ENCODE measurements around the gene EVI5. TPM values are rescaled to one million over a fixed set of nuclear protein-coding genes. Genes with fewer than 3 reads are reported as not detected.

Gene EVI5
- total RNA-seq, 2 experiments from 2014 or later, result 25.7 to 27.9 TPM

- DNase-seq (no peak), ATAC-seq (no peak)
- Mint-ChIP-seq H3K27me3 (peaks cover 1% of the 10 kb centered on the region), H3K36me3 (ENCODE audit: low read depth) (no peaks in the 10 kb centered on the region), H3K4me1 (ENCODE audit: low read depth) (peaks cover 2% of the 10 kb centered on the region), H3K4me3 (no peak overlapping the region), H3K9me3 (no peaks in the 10 kb centered on the region), H3K27ac (no peak overlapping the region)
- intact Hi-C loops (cut with micrococcal nuclease), result no loop called here
- ChIA-PET CTCF (interaction anchor here (2.5 kb wide), 1 partner anchor 13 kb away, joined by 10 read pairs; no protein-coding TSS in a partner anchor), POLR2A (no interaction called here)
- no peak for TF ChIP-seq CTCF (IDR thresholded peaks at IDR 0.05)
Measured at GRCh38 chr1:92805216-92805615, 20.3 kb upstream of the EVI5 start.

DNA sequence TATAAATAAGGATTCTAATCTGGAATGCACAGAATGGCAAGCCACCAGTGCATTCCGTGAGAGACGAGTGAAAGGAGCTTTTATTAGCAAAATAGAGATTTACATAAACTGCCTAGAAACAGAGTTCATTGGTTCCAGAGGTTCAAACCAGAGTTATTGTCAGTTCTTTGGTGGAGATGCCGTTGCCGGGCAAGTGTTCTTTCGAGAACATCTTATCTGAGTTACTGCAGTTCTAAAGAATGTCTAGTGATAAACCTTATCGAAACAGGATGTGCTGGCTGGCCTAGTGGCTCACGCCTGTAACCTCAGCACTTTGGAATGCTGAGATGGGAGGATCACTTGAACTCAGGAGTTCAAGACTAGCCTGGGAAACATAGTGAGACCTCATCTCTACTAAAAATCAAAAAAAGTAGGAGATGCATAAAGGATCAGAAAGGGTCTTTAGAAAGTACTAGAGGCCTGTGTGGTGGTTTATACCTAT is 19.9 kb upstream of the EVI5 start:
- CTCF ChIA-PET, result interaction anchor here (2.5 kb wide), 1 partner anchor 14 kb away, joined by 10 read pairs; no protein-coding TSS in a partner anchor
- POLR2A ChIA-PET, result no interaction called here
- H3K27ac Mint-ChIP-seq, result no peak overlapping the region
- DNase-seq, result peak; percentile 18
- peak; percentile 45 for ATAC-seq
- TF ChIP-seq CTCF (IDR thresholded peaks at IDR 0.05), result no peak
- peaks cover 2% of the 10 kb centered on the region for H3K4me1 Mint-ChIP-seq (ENCODE audit: low read depth)
- no peaks in the 10 kb centered on the region for H3K9me3 Mint-ChIP-seq
- H3K4me3 Mint-ChIP-seq, result no peak overlapping the region
- intact Hi-C loops (cut with micrococcal nuclease), result no loop called here
- H3K27me3 Mint-ChIP-seq, result peaks cover 1% of the 10 kb centered on the region
- H3K36me3 Mint-ChIP-seq (ENCODE audit: low read depth), result no peaks in the 10 kb centered on the region

DNA sequence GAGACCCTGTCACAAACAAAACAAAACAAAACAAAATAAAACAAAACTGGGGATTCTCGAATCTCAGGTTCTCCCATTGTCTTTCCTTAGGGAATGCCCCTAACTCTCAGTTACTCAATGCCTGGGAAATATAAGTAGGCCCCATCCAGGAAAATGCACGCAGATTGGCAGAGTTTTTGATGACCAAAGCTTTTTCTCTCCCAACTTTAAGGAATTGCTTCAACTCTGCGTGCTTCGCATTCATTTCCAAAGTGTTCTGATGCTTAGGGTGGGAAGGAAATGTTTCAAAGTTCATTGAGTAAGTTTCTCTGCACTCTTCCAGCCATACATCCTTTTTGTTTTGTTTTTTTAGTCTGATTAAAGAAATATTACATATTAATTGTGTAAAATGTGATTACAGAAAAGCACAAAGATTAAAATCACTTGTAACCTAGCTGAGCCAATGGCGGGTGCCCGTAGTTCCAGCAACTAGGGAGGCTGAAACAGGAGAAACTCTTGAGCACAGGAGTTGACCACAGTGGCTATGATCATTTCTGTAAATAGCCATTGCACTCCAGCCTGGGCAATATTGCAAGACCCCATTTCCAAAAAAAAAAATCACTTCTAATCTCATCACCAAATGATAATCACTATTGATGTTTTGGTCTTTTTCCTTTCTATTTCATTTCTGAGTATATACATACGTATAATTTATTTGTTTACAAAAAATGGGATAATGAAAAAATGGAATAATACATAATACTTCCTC is 18.4 kb upstream of the EVI5 start:
- no peak overlapping the region for H3K4me3 Mint-ChIP-seq
- H3K4me1 Mint-ChIP-seq (ENCODE audit: low read depth), result peaks cover 2% of the 10 kb centered on the region
- H3K9me3 Mint-ChIP-seq, result no peaks in the 10 kb centered on the region
- DNase-seq (no peak), ATAC-seq (no peak)
- ChIA-PET POLR2A (interaction anchor here (0.7 kb wide), 1 partner anchor 271 kb away, joined by 3 read pairs; no protein-coding TSS in a partner anchor), CTCF (interaction anchor here (2.5 kb wide), 1 partner anchor 15 kb away, joined by 10 read pairs; no protein-coding TSS in a partner anchor)
- no peaks in the 10 kb centered on the region for H3K36me3 Mint-ChIP-seq (ENCODE audit: low read depth)
- no peak for TF ChIP-seq CTCF (IDR thresholded peaks at IDR 0.05)
- H3K27me3 Mint-ChIP-seq, result peaks cover 1% of the 10 kb centered on the region
- H3K27ac Mint-ChIP-seq, result no peak overlapping the region
- intact Hi-C loops (cut with micrococcal nuclease), result no loop called here

DNA sequence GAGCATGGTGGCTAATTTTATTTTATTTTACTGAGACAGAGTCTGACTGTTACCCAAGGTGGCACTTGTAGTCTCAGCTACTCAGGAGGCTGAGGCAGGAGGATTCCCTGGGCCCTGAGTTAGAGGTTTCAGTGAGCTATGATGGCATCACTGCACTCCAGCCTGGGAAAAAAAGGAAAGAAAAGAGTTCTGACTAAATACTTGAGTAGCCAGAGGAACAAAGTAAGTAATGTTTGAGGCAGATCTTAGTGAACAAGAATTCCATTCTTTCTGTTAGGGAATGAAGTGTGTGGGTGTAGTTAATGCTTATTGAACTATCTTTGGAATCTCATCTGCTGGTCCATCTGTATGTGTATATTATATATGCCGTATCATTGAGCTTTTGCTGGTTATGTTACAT is 13.1 kb upstream of the EVI5 start:
- ChIA-PET POLR2A (no interaction called here), CTCF (interaction anchor here (0.6 to 0.8 kb wide), 2 partner anchors 8 to 480 kb away, joined by 4 read pairs; no protein-coding TSS in a partner anchor)
- no peak overlapping the region for H3K27ac Mint-ChIP-seq
- no peaks in the 10 kb centered on the region for H3K9me3 Mint-ChIP-seq
- no peak for DNase-seq
- no peak for ATAC-seq
- intact Hi-C loops (cut with micrococcal nuclease), result no loop called here
- H3K4me3 Mint-ChIP-seq, result no peak overlapping the region
- TF ChIP-seq CTCF (IDR thresholded peaks at IDR 0.05), result no peak
- peaks cover 22% of the 10 kb centered on the region for H3K27me3 Mint-ChIP-seq
- no peaks in the 10 kb centered on the region for H3K4me1 Mint-ChIP-seq (ENCODE audit: low read depth)
- no peaks in the 10 kb centered on the region for H3K36me3 Mint-ChIP-seq (ENCODE audit: low read depth)

GRCh38 chr1:92797297-92797696 is 12.4 kb upstream of the EVI5 start:
- H3K36me3 Mint-ChIP-seq (ENCODE audit: low read depth), result no peaks in the 10 kb centered on the region
- ATAC-seq (no peak), DNase-seq (no peak)
- peaks cover 25% of the 10 kb centered on the region for H3K27me3 Mint-ChIP-seq
- H3K4me3 Mint-ChIP-seq, result no peak overlapping the region
- intact Hi-C loops (cut with micrococcal nuclease), result no loop called here
- POLR2A ChIA-PET, result no interaction called here
- H3K4me1 Mint-ChIP-seq (ENCODE audit: low read depth), result no peaks in the 10 kb centered on the region
- TF ChIP-seq CTCF (IDR thresholded peaks at IDR 0.05), result no peak
- no peaks in the 10 kb centered on the region for H3K9me3 Mint-ChIP-seq
- no peak overlapping the region for H3K27ac Mint-ChIP-seq
- CTCF ChIA-PET, result no interaction called here

Measured in activated CD8-positive, alpha-beta T cell treated with anti-CD3 and anti-CD28 coated beads for 36 hours (primary cell).